Measurements from ENCODE around the gene ZNF697. TPM values are rescaled to one million over a fixed set of nuclear protein-coding genes. Genes with fewer than 3 reads are reported as not detected.

Gene ZNF697
- total and polyA plus RNA-seq, 8 donors, result 0.78 to 11.9 (median 2.1) TPM

GRCh38 chr1:119676571-119677206, 28.6 kb upstream of the ZNF697 start:
- no peak overlapping the region for H3K27ac ChIP-seq
- WGBS, 5 donors, result 79 to 96% (median 90%) methylated on average over 8 of the region's 8 CpGs

GRCh38 chr1:119675349-119676345, 27.6 kb upstream of the ZNF697 start:
- 8 to 19% (median 12%) methylated on average over 16 of the region's 16 CpGs for WGBS, 5 donors
- intact Hi-C loops (cut with DNase I; ENCODE audit: low total_unique reads), result no loop called here
- no peak for TF ChIP-seq POLR2A (IDR thresholded peaks at IDR 0.05)
- TF ChIP-seq CTCF (IDR thresholded peaks at IDR 0.05), result peak in 5 of 7 experiments; percentile 69 to 87 (median 83)

More at GRCh38 chr1:119676571-119677206, 28.6 kb upstream of the ZNF697 start:
- Histone ChIP-seq H3K36me3 (no peaks in the 10 kb centered on the region), H3K9me3 (no peaks in the 10 kb centered on the region), H3K4me3 (no peak overlapping the region), H3K27me3 (no peaks in the 10 kb centered on the region), H3K4me1 (peaks cover 5 to 19% (median 14%) of the 10 kb centered on the region in 4 donors)
- intact Hi-C loops (cut with DNase I; ENCODE audit: low total_unique reads), result no loop called here
- TF ChIP-seq POLR2A (IDR thresholded peaks at IDR 0.05), result no peak
- no peak for TF ChIP-seq POLR2AphosphoS5 (IDR thresholded peaks at IDR 0.05)
- TF ChIP-seq EP300 (IDR thresholded peaks at IDR 0.05), result no peak
- TF ChIP-seq CTCF (IDR thresholded peaks at IDR 0.05), result no peak
- peak in 1 of 2 donors; percentile 43 for DNase-seq

GRCh38 chr1:119674835-119675289, 26.8 kb upstream of the ZNF697 start:
- 21 to 53% (median 50%) methylated on average over 5 to 6 of the region's 6 CpGs for WGBS, 5 donors

More at GRCh38 chr1:119675349-119676345, 27.6 kb upstream of the ZNF697 start:
- DNase-seq, result peak; percentile 86 to 94
- peak overlapping the region; percentile 22 to 71 (median 61) for H3K27ac ChIP-seq
- peak overlapping the region; percentile 37 to 46 (median 42) for H3K4me3 ChIP-seq
- no peaks in the 10 kb centered on the region for H3K27me3 ChIP-seq
- H3K9me3 ChIP-seq, result no peaks in the 10 kb centered on the region
- no peaks in the 10 kb centered on the region for H3K36me3 ChIP-seq
- H3K4me1 ChIP-seq, result peaks cover 5 to 19% (median 14%) of the 10 kb centered on the region in 4 donors

More at GRCh38 chr1:119674835-119675289, 26.8 kb upstream of the ZNF697 start:
- H3K36me3 ChIP-seq, result no peaks in the 10 kb centered on the region
- no peaks in the 10 kb centered on the region for H3K9me3 ChIP-seq
- TF ChIP-seq POLR2A (IDR thresholded peaks at IDR 0.05), result no peak
- TF ChIP-seq CTCF (IDR thresholded peaks at IDR 0.05), result peak in 1 of 7 experiments; percentile 51
- peak in 1 of 2 donors; percentile 77 for DNase-seq
- peak overlapping the region in 3 of 4 donors; percentile 41 to 46 (median 44) for H3K4me3 ChIP-seq
- intact Hi-C loops (cut with DNase I; ENCODE audit: low total_unique reads), result no loop called here
- peaks cover 5 to 20% (median 14%) of the 10 kb centered on the region in 4 donors for H3K4me1 ChIP-seq
- H3K27me3 ChIP-seq, result no peaks in the 10 kb centered on the region
- H3K27ac ChIP-seq, result peak overlapping the region in 1 of 5 donors; percentile 66

Measured in stomach (tissue), 9 donors.